ENCODE data around the gene AKAP7.
A peak's percentile ranks its signal among the peaks of the same experiment; 100 is the strongest.

AKAP7 gene

GRCh38 chr6:131134980-131135243 lies 355 bp upstream of the AKAP7 start:
- DNase-seq: no peak

DNA sequence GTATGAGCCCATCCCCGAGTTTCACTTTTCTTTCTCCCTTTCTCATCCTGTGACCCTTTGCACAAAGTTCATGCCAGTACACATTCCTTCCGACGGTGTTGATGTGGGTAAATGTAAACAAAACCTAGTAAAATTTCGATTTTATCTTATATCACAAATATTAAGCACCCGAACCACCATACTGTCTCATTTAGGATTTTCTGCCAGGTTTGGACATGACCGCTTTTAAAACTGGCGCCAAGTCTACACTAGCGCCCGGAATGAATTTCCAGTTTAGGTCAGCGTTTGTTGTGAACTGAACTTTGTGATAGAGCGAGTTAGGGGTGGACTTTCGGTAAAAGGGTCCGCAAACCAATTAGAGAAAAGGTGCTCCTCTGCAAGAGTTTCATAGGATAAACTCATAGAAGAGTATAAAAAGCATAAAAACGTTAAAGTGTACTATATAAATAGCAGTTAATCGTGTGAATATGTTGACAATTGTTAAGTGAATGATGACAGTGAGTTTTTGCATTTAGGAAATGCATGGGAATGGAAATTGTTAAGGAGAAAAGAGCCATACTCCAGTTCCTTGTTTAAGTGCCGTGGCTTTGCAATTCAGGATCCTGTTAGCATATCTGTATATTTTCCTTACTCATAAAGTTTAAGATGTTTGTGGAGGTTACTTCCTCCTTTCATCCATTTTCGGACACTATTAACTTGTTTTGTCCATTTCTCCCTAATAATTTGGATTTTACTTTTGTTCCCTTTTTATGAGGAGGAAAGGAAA lies 937 bp downstream of the AKAP7 start:
- DNase-seq: no peak

DNA sequence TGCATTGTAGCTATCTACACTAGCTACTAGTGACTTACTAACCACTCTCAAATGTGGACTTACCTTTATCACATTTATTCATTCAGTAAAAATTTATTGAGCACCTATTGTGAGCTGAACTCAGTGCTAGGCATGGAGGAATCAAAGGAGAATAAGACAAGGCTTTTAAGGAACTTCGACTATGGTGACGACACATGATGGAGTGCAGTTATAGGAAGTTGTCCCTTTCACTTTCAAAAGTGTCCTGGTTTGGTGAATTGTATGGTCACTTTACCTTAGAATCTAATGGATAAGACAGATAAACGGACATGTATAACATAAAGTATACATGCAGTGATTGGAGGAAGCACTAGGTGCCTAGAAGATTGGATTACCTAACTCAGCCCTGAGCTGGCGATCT lies 4.3 kb downstream of the AKAP7 start:
- no peak for DNase-seq

DNA sequence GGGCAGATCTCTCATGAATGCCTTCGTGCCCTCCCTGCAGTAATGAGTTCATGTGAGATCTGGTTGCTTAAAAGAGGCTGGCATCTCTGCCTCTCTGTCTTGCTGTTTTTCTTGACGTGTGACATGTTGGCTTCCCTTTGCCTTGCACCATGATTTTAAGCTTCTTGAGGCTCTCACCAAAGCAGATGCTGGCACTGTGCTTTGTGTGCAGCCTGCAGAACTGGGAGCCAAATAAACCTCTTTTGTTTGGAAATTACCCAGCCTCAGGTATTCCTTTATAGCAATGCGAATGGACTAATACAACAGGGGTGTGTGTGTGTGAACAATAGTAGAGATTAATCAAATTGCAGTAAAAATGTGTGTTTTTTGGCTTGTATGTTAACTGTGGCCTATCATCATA lies 8.1 kb downstream of the AKAP7 start:
- DNase-seq: no peak

GRCh38 chr6:131146865-131147264 lies 11.6 kb downstream of the AKAP7 start:
- no peak for DNase-seq

DNA sequence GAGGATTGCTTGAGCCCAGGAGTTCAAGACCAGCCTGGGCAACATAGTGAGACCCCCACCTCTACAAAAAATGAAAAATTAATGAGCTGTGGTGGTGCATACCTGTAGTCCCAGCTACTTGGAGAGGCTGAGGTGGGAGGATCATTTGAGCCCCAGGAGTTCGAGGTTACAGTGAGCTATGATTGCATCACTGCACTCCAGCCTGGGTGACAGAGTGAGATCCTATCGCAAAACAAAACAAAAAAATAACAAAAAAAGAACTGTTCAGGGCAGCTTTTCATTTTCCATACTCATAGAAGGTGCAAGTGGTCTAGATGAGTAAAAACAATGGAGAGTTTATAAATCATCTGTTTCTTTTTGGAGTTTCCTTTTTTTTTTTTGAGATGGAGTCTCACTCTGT lies 21.1 kb downstream of the AKAP7 start:
- no peak for DNase-seq

- DNase-seq: no peak
Measured at GRCh38 chr6:131159578-131159977, 24.3 kb downstream of the AKAP7 start.

DNA sequence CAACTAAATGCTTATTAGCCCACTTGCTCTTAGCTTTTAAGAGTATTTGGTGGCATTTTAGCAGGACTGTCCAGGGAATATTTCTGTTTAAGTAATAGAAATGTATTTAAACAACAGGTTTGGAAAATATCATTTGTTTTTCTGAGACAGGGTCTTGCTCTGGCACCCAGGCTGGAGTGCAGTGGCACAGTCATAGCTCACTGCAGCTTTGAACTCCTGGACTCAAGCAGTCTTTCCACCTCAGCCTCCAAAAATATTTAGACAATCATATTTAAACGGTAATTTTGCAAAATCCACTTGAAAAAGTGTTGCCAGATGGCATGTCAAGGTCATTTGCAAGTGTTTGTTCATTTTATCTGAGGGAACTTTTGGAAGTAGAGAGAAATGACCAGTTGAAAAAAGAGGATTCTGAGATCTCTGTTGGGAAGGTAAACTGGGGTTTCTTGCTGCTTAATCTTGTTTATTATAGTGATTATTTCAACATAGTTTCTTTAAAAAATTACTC lies 25.0 kb downstream of the AKAP7 start:
- no peak for DNase-seq

DNA sequence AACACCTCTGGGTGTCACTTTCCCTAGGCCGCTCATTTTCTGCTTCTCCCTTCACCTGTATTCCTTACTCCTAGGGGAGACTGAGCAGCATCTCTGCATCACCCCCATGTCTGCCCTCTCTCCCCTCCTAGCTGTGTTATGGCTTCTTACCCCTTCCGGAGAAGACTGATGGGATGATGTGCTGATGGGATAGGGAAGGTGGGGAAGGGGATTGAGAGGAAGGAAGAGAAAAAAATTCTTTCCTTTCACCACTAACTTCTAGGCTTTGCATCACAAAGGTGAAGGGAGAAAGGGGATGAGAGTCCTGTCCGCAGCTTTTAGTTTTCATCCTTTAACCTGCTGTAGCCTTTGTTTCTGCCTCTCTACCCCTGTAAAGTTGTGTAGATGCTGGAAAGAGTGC lies 26.7 kb downstream of the AKAP7 start:
- no peak for DNase-seq

DNA sequence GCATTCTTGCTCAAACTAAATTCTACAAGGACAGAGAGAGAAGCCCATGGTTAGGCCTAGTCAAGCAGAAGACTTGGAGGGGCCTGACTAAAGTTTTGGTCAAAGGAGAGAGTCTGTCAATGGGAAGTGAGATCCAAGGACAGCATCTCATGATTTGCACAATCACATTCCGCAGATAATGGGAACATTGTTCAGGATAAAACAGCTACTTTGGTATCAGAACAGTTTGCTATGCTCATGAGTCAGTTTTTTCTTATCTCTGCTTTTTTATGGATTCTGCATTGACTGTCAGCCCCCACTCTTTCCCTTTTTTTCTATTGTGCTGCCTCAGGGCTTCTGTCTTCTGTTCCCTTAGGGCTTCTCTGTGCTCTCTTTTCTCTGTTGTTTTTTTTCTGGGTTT lies 28.6 kb downstream of the AKAP7 start:
- no peak for DNase-seq

DNA sequence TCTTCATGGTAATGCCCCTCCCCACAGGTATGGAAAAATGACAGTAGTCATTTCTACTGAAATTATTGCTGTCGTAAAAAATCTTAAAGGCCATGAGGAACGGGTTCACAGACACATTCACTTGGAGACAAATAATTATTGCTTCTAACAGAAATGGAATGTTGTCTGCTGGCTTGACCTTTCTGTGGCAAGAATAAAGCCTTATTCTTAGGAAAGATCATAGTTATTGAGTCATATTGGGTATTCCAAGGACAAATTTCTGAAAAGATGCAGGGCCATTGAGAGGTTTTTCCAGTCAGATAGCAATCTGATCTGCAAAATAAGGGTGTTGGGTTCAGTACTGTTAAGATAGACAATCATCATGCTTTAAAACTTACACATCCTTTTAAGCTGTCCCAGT lies 29.2 kb downstream of the AKAP7 start:
- no peak for DNase-seq

DNA sequence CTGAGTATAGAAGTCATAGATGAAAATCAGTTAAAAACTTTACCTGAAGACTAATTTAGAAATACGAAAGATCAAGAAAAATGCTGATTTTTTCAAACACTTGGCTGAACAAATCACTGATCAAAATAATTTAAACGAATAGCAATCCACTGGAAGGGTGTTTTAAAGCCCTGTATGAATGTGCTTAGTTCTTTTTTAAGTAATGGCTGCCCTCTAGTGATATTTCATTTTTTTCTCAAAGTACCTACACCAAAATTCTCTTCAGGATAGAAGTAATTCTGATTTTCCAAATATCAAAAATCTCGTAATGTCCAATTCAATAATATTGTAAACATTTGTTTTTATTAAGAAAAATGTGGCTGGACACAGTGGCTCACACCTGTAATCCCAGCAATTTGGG lies 32.5 kb downstream of the AKAP7 start:
- DNase-seq: no peak

- DNase-seq: no peak
Measured at GRCh38 chr6:131169613-131170012, 34.3 kb downstream of the AKAP7 start.

GRCh38 chr6:131172222-131172621 lies 37.0 kb downstream of the AKAP7 start:
- DNase-seq: no peak

DNA sequence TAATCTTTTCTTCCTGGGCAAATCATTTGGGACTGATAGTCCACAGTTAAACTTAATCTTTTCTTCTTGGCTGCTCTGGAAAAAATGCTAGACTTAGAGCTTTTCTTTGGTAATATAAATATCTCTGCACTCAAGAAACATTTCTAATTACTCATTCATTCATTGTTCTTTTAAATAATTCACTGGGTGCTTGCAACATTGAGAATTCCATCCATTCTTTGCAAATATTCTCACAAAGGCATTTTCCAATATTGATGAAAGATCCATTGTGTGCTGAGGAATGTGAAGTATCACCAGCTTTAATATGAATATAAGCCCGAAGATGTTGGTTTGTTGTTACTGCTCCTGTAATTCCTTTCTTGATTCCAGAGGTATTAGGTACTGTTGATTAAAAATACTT lies 38.4 kb downstream of the AKAP7 start:
- DNase-seq: no peak

GRCh38 chr6:131175564-131175963 lies 40.3 kb downstream of the AKAP7 start:
- no peak for DNase-seq

GRCh38 chr6:131177996-131178395 lies 42.7 kb downstream of the AKAP7 start:
- no peak for DNase-seq

DNA sequence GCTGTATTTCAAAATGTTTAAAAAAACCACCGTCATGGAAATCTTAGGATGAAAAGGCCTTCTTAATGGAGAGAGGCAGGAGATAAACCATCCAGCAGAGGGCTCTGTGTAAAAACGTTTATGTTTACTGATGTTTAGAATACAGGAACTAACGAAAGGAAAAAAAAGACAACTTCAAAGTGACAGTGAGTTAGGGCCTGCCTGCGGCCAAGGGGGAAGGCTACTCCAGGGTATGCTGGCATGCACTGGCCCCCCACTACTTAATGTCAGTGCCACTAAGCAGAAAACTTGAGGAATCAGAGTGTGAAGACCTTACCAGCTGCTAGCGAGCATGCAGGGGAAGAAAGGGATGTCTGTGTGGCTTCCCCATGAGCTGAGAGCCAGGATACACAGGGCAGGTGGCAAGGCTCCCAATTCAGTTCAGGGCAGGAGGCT lies 47.7 kb downstream of the AKAP7 start:
- peak; percentile 57 for DNase-seq

- DNase-seq: no peak
Measured at GRCh38 chr6:131183427-131184095, 48.3 kb downstream of the AKAP7 start.

- no peak for DNase-seq
Measured at GRCh38 chr6:131191590-131191989, 56.3 kb downstream of the AKAP7 start.

DNA sequence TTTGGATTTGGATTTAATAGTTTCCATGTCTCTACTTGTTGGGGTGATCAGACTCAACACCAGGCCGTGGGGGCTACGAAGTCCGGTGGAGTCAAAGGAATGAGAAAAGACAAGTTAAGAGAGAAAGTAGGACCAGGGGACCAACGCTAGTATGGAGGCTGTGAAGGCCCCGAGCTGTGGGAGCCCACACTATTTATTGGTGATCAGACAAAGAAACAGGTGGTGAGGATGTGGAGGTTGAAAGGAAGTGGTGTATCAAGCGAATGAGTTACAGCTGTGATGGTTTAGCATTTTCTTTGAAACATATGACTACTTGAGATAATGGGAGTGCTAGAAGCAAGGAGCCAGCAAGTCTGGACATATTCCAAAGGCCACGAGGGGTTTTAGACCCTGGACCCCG lies 62.4 kb downstream of the AKAP7 start:
- DNase-seq: peak; percentile 46

DNA sequence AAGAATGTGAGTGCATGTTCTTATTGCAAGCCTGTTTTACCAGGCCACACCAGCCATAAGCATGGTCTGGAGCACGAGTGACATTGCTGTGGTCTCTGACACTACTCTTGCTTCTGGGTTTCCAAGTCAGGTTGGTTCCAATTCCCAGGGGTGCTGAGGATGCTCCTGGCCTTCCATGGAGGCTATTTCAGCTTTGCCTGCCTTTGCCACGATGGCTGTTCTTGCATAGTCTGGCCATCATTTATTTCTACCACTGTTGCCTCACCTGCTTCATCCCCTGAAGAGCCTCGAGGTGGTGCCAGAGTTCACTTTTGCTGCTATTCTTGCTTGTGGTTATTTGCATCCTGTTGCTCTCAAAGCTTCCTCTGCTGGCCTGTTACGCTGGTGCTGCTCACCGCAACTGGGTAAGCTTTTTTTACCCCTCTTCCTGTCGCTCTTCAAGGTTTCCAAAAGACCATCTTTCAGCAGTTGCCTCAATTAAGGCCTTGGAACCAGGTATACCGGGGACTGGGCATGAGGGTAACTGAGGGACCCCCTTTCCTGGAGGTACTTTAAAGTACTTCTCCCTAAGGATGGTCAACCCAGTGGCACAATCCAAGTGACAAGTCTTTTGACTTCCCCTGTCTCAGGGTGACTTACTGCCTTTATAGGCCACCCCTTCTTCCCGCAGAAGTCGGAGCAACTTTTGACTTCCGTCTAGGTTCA lies 64.5 kb downstream of the AKAP7 start:
- peak; percentile 88 for DNase-seq

DNA sequence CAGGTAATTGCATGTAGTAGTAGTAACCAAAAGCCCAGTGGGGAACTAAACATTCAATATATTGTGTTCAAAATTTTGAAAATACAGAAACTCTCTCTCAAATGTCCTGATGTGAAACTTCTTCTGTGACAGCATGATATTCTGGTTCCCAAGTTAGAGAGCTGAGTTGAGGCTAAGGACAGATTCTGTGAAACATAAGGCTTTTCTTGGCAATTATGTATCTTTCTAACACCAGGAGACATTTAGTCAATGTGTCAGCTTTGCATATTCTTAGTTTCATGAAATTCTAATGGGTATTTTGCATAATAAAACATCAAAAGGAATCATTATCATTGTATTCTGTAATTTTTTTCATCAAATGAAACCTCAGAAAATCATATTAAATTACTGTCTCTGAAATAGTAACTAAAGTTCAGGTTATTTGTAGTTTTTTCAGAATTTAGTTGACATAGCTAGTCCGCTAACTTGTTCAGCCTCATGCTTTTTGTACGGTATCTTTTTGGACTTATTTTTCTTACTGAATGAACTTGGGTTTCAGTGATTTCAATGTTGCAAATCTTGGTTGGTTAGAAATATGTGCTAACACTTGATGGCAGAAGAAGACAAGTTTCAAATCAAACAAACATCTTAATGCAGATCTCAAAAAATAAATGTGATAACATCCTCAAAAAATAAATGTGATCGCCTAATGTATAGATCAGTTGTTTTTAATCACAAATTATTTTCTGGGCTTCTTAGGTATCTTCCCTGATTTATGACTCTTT lies 70.4 kb downstream of the AKAP7 start:
- DNase-seq: no peak
